Subcutaneous adipose tissue (tissue), 4 donors: ENCODE results near the gene HOOK2. TPM values are rescaled to one million over a fixed set of nuclear protein-coding genes. Genes with fewer than 3 reads are reported as not detected.

Source experiments
- total RNA-seq, 4 donors: library from RNA; depleted of rRNA; stranded (reverse); fragments of >200 nt; gene quantifications; one replicate each; pipeline ENCODE4 v1.1.0, GENCODE V29; 2016
- TF ChIP-seq, protein P1 (sequence below): fragments of 450-650 bp; IDR thresholded peaks from one replicate; pipeline ENCODE4 v1.5.1; 2016; ENCODE audit warnings: low read depth, mild to moderate bottlenecking, control low read depth, antibody characterized with exemption, moderate library complexity

The HOOK2 gene, protein sequence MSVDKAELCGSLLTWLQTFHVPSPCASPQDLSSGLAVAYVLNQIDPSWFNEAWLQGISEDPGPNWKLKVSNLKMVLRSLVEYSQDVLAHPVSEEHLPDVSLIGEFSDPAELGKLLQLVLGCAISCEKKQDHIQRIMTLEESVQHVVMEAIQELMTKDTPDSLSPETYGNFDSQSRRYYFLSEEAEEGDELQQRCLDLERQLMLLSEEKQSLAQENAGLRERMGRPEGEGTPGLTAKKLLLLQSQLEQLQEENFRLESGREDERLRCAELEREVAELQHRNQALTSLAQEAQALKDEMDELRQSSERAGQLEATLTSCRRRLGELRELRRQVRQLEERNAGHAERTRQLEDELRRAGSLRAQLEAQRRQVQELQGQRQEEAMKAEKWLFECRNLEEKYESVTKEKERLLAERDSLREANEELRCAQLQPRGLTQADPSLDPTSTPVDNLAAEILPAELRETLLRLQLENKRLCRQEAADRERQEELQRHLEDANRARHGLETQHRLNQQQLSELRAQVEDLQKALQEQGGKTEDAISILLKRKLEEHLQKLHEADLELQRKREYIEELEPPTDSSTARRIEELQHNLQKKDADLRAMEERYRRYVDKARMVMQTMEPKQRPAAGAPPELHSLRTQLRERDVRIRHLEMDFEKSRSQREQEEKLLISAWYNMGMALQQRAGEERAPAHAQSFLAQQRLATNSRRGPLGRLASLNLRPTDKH
- 100 to 1,000 TPM in 1 of 4 donors, 10 to 100 TPM in 3; 17.1 to 290 (median 36.9) TPM for total RNA-seq

DNA sequence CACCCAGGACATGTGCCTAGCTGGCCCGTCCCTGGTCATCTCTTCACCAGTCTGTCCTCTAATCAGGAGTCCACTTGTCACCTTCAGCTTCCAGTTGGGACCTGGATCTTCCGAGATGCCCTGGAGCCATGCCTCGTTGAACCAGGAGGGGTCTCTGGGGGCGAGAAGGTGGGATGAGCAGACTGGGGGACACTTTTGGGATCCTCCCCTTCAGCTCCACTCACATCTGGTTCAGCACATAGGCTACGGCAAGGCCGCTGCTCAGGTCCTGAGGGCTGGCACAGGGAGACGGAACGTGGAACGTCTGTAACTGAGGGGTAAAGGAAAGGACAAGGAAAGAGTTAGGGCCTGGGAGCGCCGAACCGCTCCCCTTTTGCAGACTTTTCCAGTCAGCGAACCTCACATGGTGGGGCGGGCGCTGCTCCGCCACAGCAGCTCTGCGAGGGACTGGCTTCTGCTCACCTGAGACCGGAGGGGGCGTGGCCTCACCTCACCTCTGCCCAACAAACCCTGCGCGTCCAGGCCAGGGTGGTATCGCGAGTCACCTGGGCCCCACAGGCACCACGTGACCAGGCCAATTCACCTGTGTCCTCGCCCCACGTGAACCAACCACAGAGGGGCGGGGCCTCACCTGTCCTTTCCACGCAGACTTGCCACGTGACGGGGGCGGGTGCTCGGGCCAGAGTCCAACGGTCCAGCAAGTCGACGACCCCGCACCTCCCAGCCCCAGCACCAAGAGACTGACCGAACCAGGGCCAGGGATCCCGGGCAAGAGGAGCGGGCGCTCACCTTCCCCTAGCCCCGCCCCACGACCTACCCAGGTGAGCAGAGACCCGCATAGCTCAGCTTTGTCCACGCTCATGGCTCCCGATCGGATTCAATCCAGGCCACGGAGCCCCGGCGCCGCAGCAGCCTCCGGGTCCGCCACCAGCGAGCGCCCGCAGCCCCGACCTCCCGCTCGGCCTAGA, at the start of gene HOOK2:
Gene HOOK2 (minus strand): TSS at position 965 of the 968 bp plus-strand sequence. CDS start 103 bp downstream, at position 862.
- TF ChIP-seq, protein P1, sequence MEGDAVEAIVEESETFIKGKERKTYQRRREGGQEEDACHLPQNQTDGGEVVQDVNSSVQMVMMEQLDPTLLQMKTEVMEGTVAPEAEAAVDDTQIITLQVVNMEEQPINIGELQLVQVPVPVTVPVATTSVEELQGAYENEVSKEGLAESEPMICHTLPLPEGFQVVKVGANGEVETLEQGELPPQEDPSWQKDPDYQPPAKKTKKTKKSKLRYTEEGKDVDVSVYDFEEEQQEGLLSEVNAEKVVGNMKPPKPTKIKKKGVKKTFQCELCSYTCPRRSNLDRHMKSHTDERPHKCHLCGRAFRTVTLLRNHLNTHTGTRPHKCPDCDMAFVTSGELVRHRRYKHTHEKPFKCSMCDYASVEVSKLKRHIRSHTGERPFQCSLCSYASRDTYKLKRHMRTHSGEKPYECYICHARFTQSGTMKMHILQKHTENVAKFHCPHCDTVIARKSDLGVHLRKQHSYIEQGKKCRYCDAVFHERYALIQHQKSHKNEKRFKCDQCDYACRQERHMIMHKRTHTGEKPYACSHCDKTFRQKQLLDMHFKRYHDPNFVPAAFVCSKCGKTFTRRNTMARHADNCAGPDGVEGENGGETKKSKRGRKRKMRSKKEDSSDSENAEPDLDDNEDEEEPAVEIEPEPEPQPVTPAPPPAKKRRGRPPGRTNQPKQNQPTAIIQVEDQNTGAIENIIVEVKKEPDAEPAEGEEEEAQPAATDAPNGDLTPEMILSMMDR = no peak

DNA sequence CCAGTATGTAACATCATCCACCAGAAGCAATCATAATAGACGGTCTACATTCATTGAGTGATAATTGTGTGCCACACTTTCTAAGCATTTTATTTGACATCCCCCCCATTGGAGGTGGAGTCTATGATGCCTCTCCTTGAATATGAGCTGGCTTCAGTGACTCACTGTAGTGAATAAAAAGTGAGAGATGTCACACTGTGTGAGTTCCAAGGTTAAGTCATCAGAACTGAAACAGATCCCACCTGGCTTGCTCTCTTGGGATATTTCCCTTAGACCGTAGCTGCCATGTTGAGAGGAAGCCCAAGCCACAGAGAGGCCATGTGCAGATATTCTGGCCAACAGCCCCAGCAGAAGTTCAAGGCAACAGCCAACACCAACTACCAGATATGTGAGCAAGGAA, 46.4 kb upstream of the HOOK2 start:
- TF ChIP-seq, protein P1 = no peak

DNA sequence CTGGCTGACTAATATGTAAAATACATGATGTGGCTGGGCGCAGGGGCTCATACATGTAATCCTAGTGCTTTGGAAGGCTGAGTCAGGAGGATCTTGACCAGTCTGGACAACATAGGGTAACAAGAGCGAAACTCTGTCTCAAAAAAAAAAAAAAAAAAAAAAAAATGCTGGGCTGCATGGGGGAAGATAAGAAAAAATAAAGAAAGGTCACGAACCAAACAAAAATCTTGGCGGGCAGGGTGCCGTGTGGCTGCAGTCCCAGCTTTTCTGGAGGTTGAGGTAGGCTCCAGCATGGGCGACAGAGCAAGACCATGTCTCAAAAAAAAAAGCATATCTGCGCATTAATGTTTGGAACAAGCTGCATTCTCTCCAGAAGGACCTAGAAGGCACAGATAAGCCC, 39.7 kb upstream of the HOOK2 start:
- TF ChIP-seq, protein P1 = no peak

DNA sequence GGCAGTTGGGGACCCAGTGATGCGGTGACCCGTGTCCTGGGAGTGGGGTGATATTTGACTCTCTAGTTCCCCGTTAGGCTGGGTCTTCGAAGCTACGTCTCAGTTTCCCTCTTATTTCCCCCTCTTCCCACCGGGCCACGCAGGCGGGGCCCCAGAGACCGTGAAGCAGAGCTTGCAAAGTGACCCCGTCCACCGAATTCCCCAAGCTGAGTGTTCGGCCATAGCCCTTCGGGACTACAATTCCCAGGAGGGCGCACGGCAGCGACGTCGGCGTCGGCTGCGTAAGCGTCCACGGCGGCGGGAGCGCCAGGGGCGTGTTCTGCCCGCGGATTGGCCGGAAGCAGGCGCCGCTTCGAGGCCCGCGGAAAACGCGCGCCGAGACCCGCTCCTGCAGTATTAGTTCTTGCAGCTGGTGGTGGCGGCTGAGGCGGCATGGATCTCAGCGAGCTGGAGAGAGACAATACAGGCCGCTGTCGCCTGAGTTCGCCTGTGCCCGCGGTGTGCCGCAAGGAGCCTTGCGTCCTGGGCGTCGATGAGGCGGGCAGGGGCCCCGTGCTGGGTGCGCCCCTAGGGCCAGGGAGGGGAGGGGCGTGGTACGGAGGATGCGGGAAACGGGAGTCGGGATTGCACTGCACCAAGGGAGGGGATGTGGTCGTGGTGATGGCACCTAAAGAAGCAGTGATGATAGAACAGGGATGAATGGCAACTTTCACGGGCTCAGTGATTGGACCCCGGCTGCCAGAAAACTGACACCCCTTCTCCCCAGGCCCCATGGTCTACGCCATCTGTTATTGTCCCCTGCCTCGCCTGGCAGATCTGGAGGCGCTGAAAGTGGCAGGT, 31.1 kb upstream of the HOOK2 start, which contains the start of gene RNASEH2A:
Gene RNASEH2A (plus strand): TSS at position 343 of the 840 bp plus-strand sequence. CDS start 90 bp downstream, at position 433.
- TF ChIP-seq, protein P1 = no peak

DNA sequence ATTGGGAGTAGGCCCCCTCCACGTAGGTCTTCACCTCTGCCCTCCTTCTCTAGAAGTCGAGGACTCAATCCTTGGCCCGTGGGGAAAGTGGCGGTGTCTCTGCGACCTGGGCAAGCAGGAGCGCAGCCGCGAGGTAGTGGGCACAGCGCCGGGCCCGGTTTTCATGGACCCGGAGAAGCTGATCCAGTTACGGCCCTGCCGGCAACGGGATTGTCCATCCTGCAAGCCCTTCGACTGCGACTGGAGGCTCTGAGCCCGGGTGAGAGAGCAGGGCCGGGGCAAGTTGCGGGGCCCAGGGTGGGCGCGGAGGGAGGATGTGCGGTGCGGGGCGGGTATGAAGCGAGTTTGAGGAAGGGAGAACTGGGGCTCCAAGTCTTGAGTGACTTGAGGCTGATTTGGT, 28.7 kb upstream of the HOOK2 start:
- TF ChIP-seq, protein P1 = no peak

DNA sequence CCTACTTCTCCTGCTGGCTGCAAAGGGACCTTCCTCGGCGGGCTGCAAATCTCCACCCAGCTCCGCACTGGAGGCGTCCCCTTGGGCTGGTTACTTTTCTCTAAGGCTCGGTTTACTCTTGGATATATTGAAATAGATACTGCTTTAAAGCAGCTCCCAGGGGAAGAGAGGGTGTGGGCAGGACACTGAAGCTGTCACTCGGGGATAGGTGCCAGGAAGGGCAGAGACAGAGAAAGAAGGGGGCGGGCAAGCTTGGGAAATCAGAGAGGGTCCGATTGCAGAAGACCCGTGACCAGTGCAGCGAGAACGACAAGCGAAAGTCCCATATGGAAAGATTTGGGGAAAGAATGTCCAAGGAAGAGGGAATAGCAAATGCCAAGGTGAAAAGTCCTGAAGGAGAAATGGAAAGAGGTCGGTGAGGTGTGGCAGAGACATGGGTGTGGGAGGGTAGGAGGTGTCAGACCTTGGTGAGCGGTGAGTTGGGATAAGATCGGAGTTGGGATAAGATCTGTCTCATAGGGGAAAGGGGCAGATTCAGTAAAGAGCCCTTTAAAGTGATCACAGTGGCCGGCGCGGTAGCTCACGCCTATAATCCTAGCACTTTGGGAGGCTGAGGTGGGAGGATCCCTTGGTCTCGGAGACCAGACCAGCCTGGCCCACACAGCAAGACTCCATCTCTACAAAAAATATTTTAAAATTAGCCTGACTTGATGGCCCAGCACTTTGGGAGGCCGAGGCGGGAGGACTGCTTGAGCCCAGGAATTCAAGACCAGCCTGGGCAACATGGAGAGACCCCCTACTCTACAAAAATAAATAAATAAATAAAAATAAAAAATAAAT, 27.1 kb upstream of the HOOK2 start:
- TF ChIP-seq, protein P1 = no peak
